SK-N-SH (cell line): Measurements from ENCODE around the gene PLSCR1. TPM values are rescaled to one million over a fixed set of nuclear protein-coding genes. Genes with fewer than 3 reads are reported as not detected.

Source experiments
- CTCF ChIA-PET: fragments of 300-600, 350-600 bp; formaldehyde crosslinking; extraction: SDS; loops from one replicate; lab custom pipeline; 2021; lab: Yijun Ruan, JAX
- POLR2A ChIA-PET: fragments of 350-600 bp; sonication (Branson Sonifier 250); formaldehyde crosslinking; extraction: SDS; loops from one replicate; lab custom pipeline; 2020; ENCODE audit warnings: antibody characterized with exemption, inconsistent platforms; lab: Yijun Ruan, JAX
- DNase-seq: peaks from one replicate; pipeline ENCODE4 v3.0.0; 2012
- H2AFZ ChIP-seq: fragments of 200-600 bp; sonication (generic); 2 replicates; pipeline ENCODE4 v1.8.1; 2016; ENCODE audit warnings: antibody characterized with exemption, mild to moderate bottlenecking, low read depth
- H3F3A ChIP-seq: fragments of 200-600 bp; sonication (generic); replicated peaks from 2 replicates; pipeline ENCODE3; 2016; ENCODE audit warnings: antibody characterized with exemption, mild to moderate bottlenecking; ENCODE audit not compliant: insufficient read depth
- H3K27ac ChIP-seq, 2 experiments: fragments of 200-500 bp in 1 of 2; fragments of 200-600 bp in 1 of 2; sonication (Bioruptor generic) in 1 of 2; sonication (generic), shearing (Covaris generic) in 1 of 2; 2 replicates each; pipeline versions ENCODE4 v1.5.1 to v1.6.1; 2014 to 2016; ENCODE audit warnings: low read depth in 2 of 2, inconsistent platforms in 1 of 2, low read length in 1 of 2, mild to moderate bottlenecking in 1 of 2, mixed read lengths in 1 of 2
- H3K27me3 ChIP-seq: fragments of 200-600 bp; sonication (generic), shearing (Covaris generic); 2 replicates; pipeline ENCODE4 v1.6.1; 2016; ENCODE audit warnings: mixed run types; ENCODE audit not compliant: insufficient read depth
- H3K36me3 ChIP-seq, 2 experiments: fragments of 200-500 bp in 1 of 2; fragments of 200-600 bp in 1 of 2; sonication (Bioruptor generic) in 1 of 2; sonication (generic) in 1 of 2; replicated peaks in 1 of 2; 2 replicates each; pipeline versions ENCODE3 to v1.5.1; 2014 to 2016; ENCODE audit warnings: low read length in 1 of 2, mild to moderate bottlenecking in 1 of 2; ENCODE audit not compliant: insufficient read depth in 2 of 2, control insufficient read depth in 1 of 2
- H3K4me1 ChIP-seq, 2 experiments: fragments of 200-500 bp in 1 of 2; fragments of 200-600 bp in 1 of 2; sonication (Bioruptor generic) in 1 of 2; sonication (generic), shearing (Covaris generic) in 1 of 2; 2 replicates each; pipeline versions ENCODE4 v1.5.1 to v1.6.1; 2014 to 2016; ENCODE audit warnings: low read depth in 1 of 2, low read length in 1 of 2, mixed run types in 1 of 2; ENCODE audit not compliant: insufficient read depth in 2 of 2, control insufficient read depth in 1 of 2
- H3K4me2 ChIP-seq: fragments of 200-600 bp; sonication (generic), shearing (Covaris generic); 2 replicates; pipeline ENCODE4 v1.6.1; 2017; ENCODE audit warnings: mixed run types
- H3K4me3 ChIP-seq, 2 experiments: fragments of 200-500 bp in 1 of 2; fragments of 200-600 bp in 1 of 2; sonication (Bioruptor generic) in 1 of 2; sonication (generic), shearing (Covaris generic) in 1 of 2; 2 replicates each; pipeline versions ENCODE4 v1.5.1 to v1.8.1; 2014 to 2016; ENCODE audit warnings: low read depth in 2 of 2, inconsistent platforms in 1 of 2, low read length in 1 of 2, mild to moderate bottlenecking in 1 of 2, mixed read lengths in 1 of 2, moderate library complexity in 1 of 2
- H3K79me2 ChIP-seq: fragments of 200-600 bp; sonication (generic); 2 replicates; pipeline ENCODE4 v1.8.1; 2017; ENCODE audit warnings: mild to moderate bottlenecking; ENCODE audit not compliant: insufficient read depth
- H3K9ac ChIP-seq: fragments of 200-600 bp; sonication (generic); 2 replicates; pipeline ENCODE4 v1.6.1; 2017; ENCODE audit warnings: mixed run types
- H3K9me2 ChIP-seq: fragments of 200-600 bp; sonication (generic); 2 replicates; pipeline ENCODE4 v1.6.1; 2017; ENCODE audit warnings: mixed run types
- H3K9me3 ChIP-seq: fragments of 200-600 bp; sonication (generic); 2 replicates; pipeline ENCODE4 v1.6.1; 2017; ENCODE audit warnings: mixed run types, mild to moderate bottlenecking, moderate library complexity
- H4K20me1 ChIP-seq: fragments of 200-600 bp; sonication (generic); 2 replicates; pipeline ENCODE4 v1.6.1; 2017; ENCODE audit warnings: mild to moderate bottlenecking, mixed run types; ENCODE audit not compliant: insufficient read depth
- ELF1 ChIP-seq: IDR thresholded peaks from 2 replicates; pipeline ENCODE4 v1.4.0; 2012
- EZH2phosphoT487 ChIP-seq: fragments of 200-600 bp; sonication (generic); IDR thresholded peaks from 2 replicates; pipeline ENCODE4 v1.6.1; 2017; ENCODE audit warnings: low read depth, mixed run types, mild to moderate bottlenecking, antibody characterized with exemption, moderate library complexity, borderline replicate concordance
- FOSL2 ChIP-seq: IDR thresholded peaks from 2 replicates; pipeline ENCODE4 v1.4.0; 2012; ENCODE audit warnings: low read depth, mild to moderate bottlenecking, moderate library complexity, borderline replicate concordance
- FOXJ3 ChIP-seq: sonication (generic); formaldehyde crosslinking; IDR thresholded peaks from 2 replicates; pipeline ENCODE4 v1.5.1; 2020; ENCODE audit warnings: mild to moderate bottlenecking, missing genetic modification reagents
- FOXM1 ChIP-seq: IDR thresholded peaks from 2 replicates; pipeline ENCODE4 v1.4.0; 2012; ENCODE audit warnings: low read depth, mild to moderate bottlenecking
- GABPA ChIP-seq: IDR thresholded peaks from 2 replicates; pipeline ENCODE4 v1.4.0; 2012; ENCODE audit warnings: low read depth, mild to moderate bottlenecking
- GATA2 ChIP-seq: sonication (generic); formaldehyde crosslinking; IDR thresholded peaks from 2 replicates; pipeline ENCODE4 v1.5.0; 2020; ENCODE audit warnings: mild to moderate bottlenecking, missing genetic modification reagents
- JUND ChIP-seq: IDR thresholded peaks from 2 replicates; pipeline ENCODE4 v1.4.0; 2012
- NFIC ChIP-seq: IDR thresholded peaks from 2 replicates; pipeline ENCODE4 v1.4.0; 2012; ENCODE audit warnings: borderline replicate concordance
- NRF1 ChIP-seq: IDR thresholded peaks from 2 replicates; pipeline ENCODE4 v1.6.1; 2012; ENCODE audit warnings: low read depth, mild to moderate bottlenecking, low read length
- POLR2AphosphoS5 ChIP-seq: IDR thresholded peaks from 2 replicates; pipeline ENCODE4 v1.6.1; 2012; ENCODE audit warnings: low read depth, low read length
- RAD21 ChIP-seq: IDR thresholded peaks from 2 replicates; pipeline ENCODE4 v1.6.1; 2012; ENCODE audit warnings: mild to moderate bottlenecking, low read length
- TAF1 ChIP-seq: IDR thresholded peaks from 2 replicates; pipeline ENCODE4 v1.6.1; 2012; ENCODE audit warnings: low read depth, mild to moderate bottlenecking, low read length, moderate library complexity, borderline replicate concordance
- TCF12 ChIP-seq: IDR thresholded peaks from 2 replicates; pipeline ENCODE4 v1.4.0; 2012
- USF1 ChIP-seq: IDR thresholded peaks from 2 replicates; pipeline ENCODE4 v1.4.0; 2012; ENCODE audit warnings: low read depth, borderline replicate concordance
- YY1 ChIP-seq: IDR thresholded peaks from 2 replicates; pipeline ENCODE4 v1.4.0; 2012; ENCODE audit warnings: low read depth, mild to moderate bottlenecking
- ZBTB33 ChIP-seq: IDR thresholded peaks from 2 replicates; pipeline ENCODE4 v1.4.0; 2012; ENCODE audit warnings: low read depth, borderline replicate concordance
- WGBS: methylation state at CpG from one replicate; pipeline ENCODE4 v1.1.6; 2017; ENCODE audit warnings: low lambda C conversion rate; 5-methylcytosine and 5-hydroxymethylcytosine counted together
- polyA plus RNA-seq, 3 experiments: library from polyadenylated mRNA; depleted of rRNA; stranded (reverse); fragments of >200 nt; gene quantifications; 2 replicates each; pipeline ENCODE4 v1.2.3, GENCODE V29; 2012

PLSCR1 gene
- polyA plus RNA-seq, 1 of the 3 experiments (the other 2 are of a cell fraction): 10.9 TPM

- peaks cover 54% of the 10 kb centered on the region for H3K27me3 ChIP-seq
- TF ChIP-seq TAF1: no peak
- TF ChIP-seq ELF1: no peak
- TF ChIP-seq ZBTB33: no peak
- no peak for TF ChIP-seq GATA2 (CRISPR knock-in tag)
- no peaks in the 10 kb centered on the region for H3K9me3 ChIP-seq
- H3K4me1 ChIP-seq: peaks cover 0 to 4% of the 10 kb centered on the region in 2 experiments; a peak in 1 of 4 replicates
- WGBS: 6% methylated on average over 1 of the region's 1 CpG
- no peak overlapping the region for H3K4me2 ChIP-seq
- no peak for DNase-seq
- H3K9ac ChIP-seq: no peak overlapping the region
- H4K20me1 ChIP-seq: no peaks in the 10 kb centered on the region
- H3K9me2 ChIP-seq: no peaks in the 10 kb centered on the region
- H3K79me2 ChIP-seq: no peaks in the 10 kb centered on the region
- H3K4me3 ChIP-seq: no peak overlapping the region
- no peak overlapping the region for H3K27ac ChIP-seq
- CTCF ChIA-PET: no interaction called here
- POLR2A ChIA-PET: no interaction called here
- no peaks in the 10 kb centered on the region for H3F3A ChIP-seq
- no peaks in the 10 kb centered on the region for H3K36me3 ChIP-seq
- no peak overlapping the region for H2AFZ ChIP-seq
Observed at GRCh38 chr3:146471012-146471411, 73.4 kb downstream of the PLSCR1 start.

GRCh38 chr3:146470425-146470990 lies 73.9 kb downstream of the PLSCR1 start:
- H3K4me3 ChIP-seq: no peak overlapping the region
- no peak overlapping the region for H2AFZ ChIP-seq
- H3K9me2 ChIP-seq: no peaks in the 10 kb centered on the region
- H3F3A ChIP-seq: no peaks in the 10 kb centered on the region
- DNase-seq: no peak
- H3K4me1 ChIP-seq: peaks cover 0 to 4% of the 10 kb centered on the region in 2 experiments; a peak in 1 of 4 replicates
- H4K20me1 ChIP-seq: no peaks in the 10 kb centered on the region
- no peak overlapping the region for H3K4me2 ChIP-seq
- no peak overlapping the region for H3K27ac ChIP-seq
- CTCF ChIA-PET: no interaction called here
- H3K9ac ChIP-seq: no peak overlapping the region
- WGBS: 38% methylated on average over 9 of the region's 9 CpGs
- H3K27me3 ChIP-seq: peaks cover 49% of the 10 kb centered on the region
- H3K36me3 ChIP-seq: no peaks in the 10 kb centered on the region
- no peaks in the 10 kb centered on the region for H3K9me3 ChIP-seq
- TF ChIP-seq GABPA (no peak), RAD21 (no peak), POLR2AphosphoS5 (no peak), FOXM1 (no peak), TCF12 (no peak), FOSL2 (no peak), YY1 (no peak), NFIC (no peak), FOXJ3 (CRISPR knock-in tag) (no peak), NRF1 (no peak), USF1 (no peak), JUND (no peak), EZH2phosphoT487 (no peak), ELF1 (no peak)
- TF ChIP-seq, all 33 proteins: peak for 0
- POLR2A ChIA-PET: no interaction called here
- H3K79me2 ChIP-seq: no peaks in the 10 kb centered on the region
